ENCODE data around the gene TMEM79.
A peak's percentile ranks its signal among the peaks of the same experiment; 100 is the strongest.
"Not testable (repeated sequence)": the region's sequence is repeated elsewhere in the genome, so short reads cannot be mapped to it uniquely, and the experiment has no call there.

TMEM79 gene

GRCh38 chr1:156303241-156303640 lies 19.1 kb downstream of the TMEM79 start:
- DNase-seq (ENCODE audit: low spot score): no peak

- no peak for DNase-seq (ENCODE audit: low spot score)
Measured at GRCh38 chr1:156305215-156305614, 21.1 kb downstream of the TMEM79 start.

- DNase-seq (ENCODE audit: low spot score): no peak
Measured at GRCh38 chr1:156308078-156308477, 24.0 kb downstream of the TMEM79 start.

- no peak for DNase-seq (ENCODE audit: low spot score)
Measured at GRCh38 chr1:156310962-156311361, 26.8 kb downstream of the TMEM79 start.

- DNase-seq (ENCODE audit: low spot score): no peak
Measured at GRCh38 chr1:156316909-156317308, 32.8 kb downstream of the TMEM79 start.

GRCh38 chr1:156319664-156320063 lies 35.5 kb downstream of the TMEM79 start:
- peak; percentile 17 for DNase-seq (ENCODE audit: low spot score)

GRCh38 chr1:156320560-156320959 lies 36.4 kb downstream of the TMEM79 start:
- DNase-seq (ENCODE audit: low spot score): no peak

- not testable (repeated sequence) for DNase-seq (ENCODE audit: low spot score)
Measured at GRCh38 chr1:156323179-156323578, 39.1 kb downstream of the TMEM79 start.

- no peak for DNase-seq (ENCODE audit: low spot score)
Measured at GRCh38 chr1:156336242-156336641, 52.1 kb downstream of the TMEM79 start.

- no peak for DNase-seq (ENCODE audit: low spot score)
Measured at GRCh38 chr1:156337052-156337887, 53.1 kb downstream of the TMEM79 start.

- DNase-seq (ENCODE audit: low spot score): no peak
Measured at GRCh38 chr1:156337888-156338179, 53.7 kb downstream of the TMEM79 start.

- DNase-seq (ENCODE audit: low spot score): peak; percentile 100
Measured at GRCh38 chr1:156338180-156338976, 54.3 kb downstream of the TMEM79 start, which contains the start of the genes CCT3 and TSACC. CCT3 (minus strand) TSS chr1:156338292; CDS start chr1:156338184, 108 bp downstream. TSACC (plus strand) TSS chr1:156338526; CDS start chr1:156339758, 1,232 bp downstream.
